ENCODE data around the gene HCFC1R1.

GRCh38 chr16:3060339-3061127 is 36.8 kb upstream of the HCFC1R1 start:
- TF ChIP-seq CTCF (IDR thresholded peaks at IDR 0.05) = no peak
- TF ChIP-seq MAX (IDR thresholded peaks at IDR 0.05; ENCODE audit: low read depth) = no peak
- TF ChIP-seq REST (IDR thresholded peaks at IDR 0.05; ENCODE audit: low read depth, low read length) = no peak
- TF ChIP-seq EP300 (IDR thresholded peaks at IDR 0.05; ENCODE audit: borderline replicate concordance in 1 of 2, low read depth in 1 of 2, low read length in 1 of 2) = no peak
- no peak for TF ChIP-seq SMC3 (IDR thresholded peaks at IDR 0.05; ENCODE audit: low read depth, low read length)
- no peak for TF ChIP-seq POLR2AphosphoS5 (IDR thresholded peaks at IDR 0.05; ENCODE audit: low read depth, low read length)
- no peak for TF ChIP-seq PBX3 (IDR thresholded peaks at IDR 0.05)
